NT2/D1 (cell line): ENCODE data around the gene HRNR.

ENCODE experiments used
- YY1 ChIP-seq: IDR thresholded peaks from 2 replicates; pipeline ENCODE4 v1.6.1; 2011; ENCODE audit not compliant: insufficient read length, insufficient read depth
- ZNF274 ChIP-seq: IDR thresholded peaks from 2 replicates; pipeline ENCODE4 v1.6.1; 2011; ENCODE audit warnings: mild to moderate bottlenecking, low read depth, low read length

DNA sequence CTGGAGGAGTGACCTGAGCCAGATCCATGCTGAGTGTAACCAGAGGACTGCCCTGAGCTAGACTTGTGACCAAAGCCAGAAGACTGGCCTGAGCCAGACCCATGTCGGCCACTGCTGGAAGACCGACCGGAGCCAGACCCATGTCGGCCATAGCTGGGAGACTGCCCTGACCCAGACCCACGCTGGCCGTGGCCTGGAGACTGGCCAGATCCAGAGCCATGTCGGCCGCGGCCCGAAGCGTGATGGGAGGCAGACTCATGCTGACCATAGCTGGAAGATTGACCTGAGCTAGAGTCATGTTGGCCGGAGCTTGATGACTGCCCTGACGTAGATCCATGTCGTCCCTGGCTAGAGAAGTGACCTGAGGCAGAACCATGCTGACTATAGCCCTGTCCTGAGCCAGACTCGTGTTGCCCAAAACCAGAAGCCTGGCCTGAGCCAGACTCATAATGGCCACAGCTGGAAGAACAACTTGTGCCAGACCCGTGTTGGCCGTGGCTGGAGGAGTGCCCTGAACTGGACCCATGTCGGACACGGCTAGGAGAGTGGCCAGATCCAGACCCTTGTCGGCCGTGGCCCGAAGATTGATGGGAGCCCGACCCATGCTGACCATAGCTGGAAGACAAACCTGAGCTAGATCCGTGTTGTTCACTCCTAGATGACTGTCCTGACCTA, 5.1 kb downstream of the HRNR start:
- TF ChIP-seq ZNF274, result no peak
- no peak for TF ChIP-seq YY1
